ENCODE results near the gene CLMN. TPM values are rescaled to one million over a fixed set of nuclear protein-coding genes. Genes with fewer than 3 reads are reported as not detected.

CLMN gene
- total and polyA plus RNA-seq, 9 of the 15 experiments (the other 6 are each of a cell fraction or from before 2014, with no cell fraction given): 0.01 to 0.18 (median 0.07) TPM; not detected in 4

DNA sequence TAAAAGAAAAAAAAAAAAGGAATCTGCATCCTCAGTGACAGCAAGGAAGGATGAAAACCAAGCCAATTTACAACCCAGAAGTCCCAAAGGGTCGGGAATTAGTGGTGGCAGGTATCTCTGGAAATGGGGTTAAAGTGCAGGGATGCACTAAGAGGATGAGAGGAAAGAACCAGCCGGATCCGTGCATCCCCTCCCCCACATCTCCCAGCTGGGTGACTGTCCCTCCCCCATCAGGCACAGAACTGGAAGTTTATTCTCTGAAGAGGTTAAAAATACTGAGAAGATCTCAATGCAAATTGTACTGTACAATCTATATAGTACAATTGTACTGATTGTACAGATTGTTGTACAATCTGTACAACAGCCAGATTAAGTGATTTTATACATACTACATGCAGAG, 15.4 kb downstream of the CLMN start (continued):
- TF ChIP-seq, protein P1, sequence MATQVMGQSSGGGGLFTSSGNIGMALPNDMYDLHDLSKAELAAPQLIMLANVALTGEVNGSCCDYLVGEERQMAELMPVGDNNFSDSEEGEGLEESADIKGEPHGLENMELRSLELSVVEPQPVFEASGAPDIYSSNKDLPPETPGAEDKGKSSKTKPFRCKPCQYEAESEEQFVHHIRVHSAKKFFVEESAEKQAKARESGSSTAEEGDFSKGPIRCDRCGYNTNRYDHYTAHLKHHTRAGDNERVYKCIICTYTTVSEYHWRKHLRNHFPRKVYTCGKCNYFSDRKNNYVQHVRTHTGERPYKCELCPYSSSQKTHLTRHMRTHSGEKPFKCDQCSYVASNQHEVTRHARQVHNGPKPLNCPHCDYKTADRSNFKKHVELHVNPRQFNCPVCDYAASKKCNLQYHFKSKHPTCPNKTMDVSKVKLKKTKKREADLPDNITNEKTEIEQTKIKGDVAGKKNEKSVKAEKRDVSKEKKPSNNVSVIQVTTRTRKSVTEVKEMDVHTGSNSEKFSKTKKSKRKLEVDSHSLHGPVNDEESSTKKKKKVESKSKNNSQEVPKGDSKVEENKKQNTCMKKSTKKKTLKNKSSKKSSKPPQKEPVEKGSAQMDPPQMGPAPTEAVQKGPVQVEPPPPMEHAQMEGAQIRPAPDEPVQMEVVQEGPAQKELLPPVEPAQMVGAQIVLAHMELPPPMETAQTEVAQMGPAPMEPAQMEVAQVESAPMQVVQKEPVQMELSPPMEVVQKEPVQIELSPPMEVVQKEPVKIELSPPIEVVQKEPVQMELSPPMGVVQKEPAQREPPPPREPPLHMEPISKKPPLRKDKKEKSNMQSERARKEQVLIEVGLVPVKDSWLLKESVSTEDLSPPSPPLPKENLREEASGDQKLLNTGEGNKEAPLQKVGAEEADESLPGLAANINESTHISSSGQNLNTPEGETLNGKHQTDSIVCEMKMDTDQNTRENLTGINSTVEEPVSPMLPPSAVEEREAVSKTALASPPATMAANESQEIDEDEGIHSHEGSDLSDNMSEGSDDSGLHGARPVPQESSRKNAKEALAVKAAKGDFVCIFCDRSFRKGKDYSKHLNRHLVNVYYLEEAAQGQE (IDR thresholded peaks at IDR 0.05; ENCODE audit: borderline replicate concordance): no peak
- TF ChIP-seq, protein P1 (CRISPR knock-in tag; IDR thresholded peaks at IDR 0.05; ENCODE audit: low read depth): no peak
- TF ChIP-seq ZNF717 (CRISPR knock-in tag; IDR thresholded peaks at IDR 0.05) (no peak), ZNF561 (CRISPR knock-in tag; conservative IDR thresholded peaks at IDR 0.05) (no peak), ZFP30 (CRISPR knock-in tag; IDR thresholded peaks at IDR 0.05; ENCODE audit: borderline replicate concordance) (no peak), HNRNPL (IDR thresholded peaks at IDR 0.05; ENCODE audit: low read depth, low read length) (no peak), ZNF197 (CRISPR knock-in tag; IDR thresholded peaks at IDR 0.05; ENCODE audit: low read depth) (no peak), ZNF695 (CRISPR knock-in tag; IDR thresholded peaks at IDR 0.05) (no peak), FUS (optimal IDR thresholded peaks at IDR 0.05; ENCODE audit: low read depth, low read length) (no peak), SLC30A9 (CRISPR knock-in tag; IDR thresholded peaks at IDR 0.05) (no peak)
- TF ChIP-seq, protein P2, sequence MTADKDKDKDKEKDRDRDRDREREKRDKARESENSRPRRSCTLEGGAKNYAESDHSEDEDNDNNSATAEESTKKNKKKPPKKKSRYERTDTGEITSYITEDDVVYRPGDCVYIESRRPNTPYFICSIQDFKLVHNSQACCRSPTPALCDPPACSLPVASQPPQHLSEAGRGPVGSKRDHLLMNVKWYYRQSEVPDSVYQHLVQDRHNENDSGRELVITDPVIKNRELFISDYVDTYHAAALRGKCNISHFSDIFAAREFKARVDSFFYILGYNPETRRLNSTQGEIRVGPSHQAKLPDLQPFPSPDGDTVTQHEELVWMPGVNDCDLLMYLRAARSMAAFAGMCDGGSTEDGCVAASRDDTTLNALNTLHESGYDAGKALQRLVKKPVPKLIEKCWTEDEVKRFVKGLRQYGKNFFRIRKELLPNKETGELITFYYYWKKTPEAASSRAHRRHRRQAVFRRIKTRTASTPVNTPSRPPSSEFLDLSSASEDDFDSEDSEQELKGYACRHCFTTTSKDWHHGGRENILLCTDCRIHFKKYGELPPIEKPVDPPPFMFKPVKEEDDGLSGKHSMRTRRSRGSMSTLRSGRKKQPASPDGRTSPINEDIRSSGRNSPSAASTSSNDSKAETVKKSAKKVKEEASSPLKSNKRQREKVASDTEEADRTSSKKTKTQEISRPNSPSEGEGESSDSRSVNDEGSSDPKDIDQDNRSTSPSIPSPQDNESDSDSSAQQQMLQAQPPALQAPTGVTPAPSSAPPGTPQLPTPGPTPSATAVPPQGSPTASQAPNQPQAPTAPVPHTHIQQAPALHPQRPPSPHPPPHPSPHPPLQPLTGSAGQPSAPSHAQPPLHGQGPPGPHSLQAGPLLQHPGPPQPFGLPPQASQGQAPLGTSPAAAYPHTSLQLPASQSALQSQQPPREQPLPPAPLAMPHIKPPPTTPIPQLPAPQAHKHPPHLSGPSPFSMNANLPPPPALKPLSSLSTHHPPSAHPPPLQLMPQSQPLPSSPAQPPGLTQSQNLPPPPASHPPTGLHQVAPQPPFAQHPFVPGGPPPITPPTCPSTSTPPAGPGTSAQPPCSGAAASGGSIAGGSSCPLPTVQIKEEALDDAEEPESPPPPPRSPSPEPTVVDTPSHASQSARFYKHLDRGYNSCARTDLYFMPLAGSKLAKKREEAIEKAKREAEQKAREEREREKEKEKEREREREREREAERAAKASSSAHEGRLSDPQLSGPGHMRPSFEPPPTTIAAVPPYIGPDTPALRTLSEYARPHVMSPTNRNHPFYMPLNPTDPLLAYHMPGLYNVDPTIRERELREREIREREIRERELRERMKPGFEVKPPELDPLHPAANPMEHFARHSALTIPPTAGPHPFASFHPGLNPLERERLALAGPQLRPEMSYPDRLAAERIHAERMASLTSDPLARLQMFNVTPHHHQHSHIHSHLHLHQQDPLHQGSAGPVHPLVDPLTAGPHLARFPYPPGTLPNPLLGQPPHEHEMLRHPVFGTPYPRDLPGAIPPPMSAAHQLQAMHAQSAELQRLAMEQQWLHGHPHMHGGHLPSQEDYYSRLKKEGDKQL (CRISPR knock-in tag; IDR thresholded peaks at IDR 0.05; ENCODE audit: borderline replicate concordance): no peak
- TF ChIP-seq, protein P3, sequence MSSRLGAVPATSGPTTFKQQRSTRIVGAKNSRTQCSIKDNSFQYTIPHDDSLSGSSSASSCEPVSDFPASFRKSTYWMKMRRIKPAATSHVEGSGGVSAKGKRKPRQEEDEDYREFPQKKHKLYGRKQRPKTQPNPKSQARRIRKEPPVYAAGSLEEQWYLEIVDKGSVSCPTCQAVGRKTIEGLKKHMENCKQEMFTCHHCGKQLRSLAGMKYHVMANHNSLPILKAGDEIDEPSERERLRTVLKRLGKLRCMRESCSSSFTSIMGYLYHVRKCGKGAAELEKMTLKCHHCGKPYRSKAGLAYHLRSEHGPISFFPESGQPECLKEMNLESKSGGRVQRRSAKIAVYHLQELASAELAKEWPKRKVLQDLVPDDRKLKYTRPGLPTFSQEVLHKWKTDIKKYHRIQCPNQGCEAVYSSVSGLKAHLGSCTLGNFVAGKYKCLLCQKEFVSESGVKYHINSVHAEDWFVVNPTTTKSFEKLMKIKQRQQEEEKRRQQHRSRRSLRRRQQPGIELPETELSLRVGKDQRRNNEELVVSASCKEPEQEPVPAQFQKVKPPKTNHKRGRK (tag; IDR thresholded peaks at IDR 0.05): no peak

Data from K562 (cell line).